ENCODE measurements around the gene ZSWIM6.

ZSWIM6 gene

GRCh38 chr5:61493973-61494372, 161.9 kb downstream of the ZSWIM6 start:
- no peak for DNase-seq (ENCODE audit: low read depth, low spot score)
- no peak for TF ChIP-seq CTCF (IDR thresholded peaks at IDR 0.05; ENCODE audit: low read depth, low read length)

GRCh38 chr5:61496446-61496845, 164.4 kb downstream of the ZSWIM6 start:
- in situ Hi-C loops (cut with HindIII; ENCODE audit: low sequenced_read_pairs): no loop called here
- H3K4me3 ChIP-seq (ENCODE audit: low read depth, low read length): no peak overlapping the region
- TF ChIP-seq CTCF (IDR thresholded peaks at IDR 0.05; ENCODE audit: low read depth, low read length): no peak
- DNase-seq (ENCODE audit: low read depth, low spot score): no peak

More at GRCh38 chr5:61493973-61494372, 161.9 kb downstream of the ZSWIM6 start:
- H3K4me3 ChIP-seq (ENCODE audit: low read depth, low read length): no peak overlapping the region
- in situ Hi-C loops (cut with HindIII; ENCODE audit: low sequenced_read_pairs): no loop called here

GRCh38 chr5:61496860-61497259, 164.8 kb downstream of the ZSWIM6 start:
- DNase-seq (ENCODE audit: low read depth, low spot score): no peak
- no peak overlapping the region for H3K4me3 ChIP-seq (ENCODE audit: low read depth, low read length)
- no peak for TF ChIP-seq CTCF (IDR thresholded peaks at IDR 0.05; ENCODE audit: low read depth, low read length)
- in situ Hi-C loops (cut with HindIII; ENCODE audit: low sequenced_read_pairs): no loop called here

- in situ Hi-C loops (cut with HindIII; ENCODE audit: low sequenced_read_pairs): no loop called here
These were observed 166.1 kb downstream of the ZSWIM6 start for GRCh38 chr5:61498121-61498520.

GRCh38 chr5:61501971-61502370, 169.9 kb downstream of the ZSWIM6 start:
- no peak for DNase-seq (ENCODE audit: low read depth, low spot score)
- TF ChIP-seq CTCF (IDR thresholded peaks at IDR 0.05; ENCODE audit: low read depth, low read length): no peak
- in situ Hi-C loops (cut with HindIII; ENCODE audit: low sequenced_read_pairs): no loop called here
- no peak overlapping the region for H3K4me3 ChIP-seq (ENCODE audit: low read depth, low read length)

More at GRCh38 chr5:61498121-61498520, 166.1 kb downstream of the ZSWIM6 start:
- TF ChIP-seq CTCF (IDR thresholded peaks at IDR 0.05; ENCODE audit: low read depth, low read length): no peak
- DNase-seq (ENCODE audit: low read depth, low spot score): no peak
- no peak overlapping the region for H3K4me3 ChIP-seq (ENCODE audit: low read depth, low read length)

GRCh38 chr5:61504143-61504770, 172.2 kb downstream of the ZSWIM6 start:
- in situ Hi-C loops (cut with HindIII; ENCODE audit: low sequenced_read_pairs): no loop called here
- no peak for TF ChIP-seq CTCF (IDR thresholded peaks at IDR 0.05; ENCODE audit: low read depth, low read length)
- H3K4me3 ChIP-seq (ENCODE audit: low read depth, low read length): no peak overlapping the region
- no peak for DNase-seq (ENCODE audit: low read depth, low spot score)
